ENCODE measurements around the gene POLR3K. TPM values are rescaled to one million over a fixed set of nuclear protein-coding genes. Genes with fewer than 3 reads are reported as not detected.

POLR3K gene
- total and polyA plus RNA-seq, 2 donors (not counting 3 experiments of a cell fraction or from before 2014, with no cell fraction given): 20.6 to 33.2 TPM

DNA sequence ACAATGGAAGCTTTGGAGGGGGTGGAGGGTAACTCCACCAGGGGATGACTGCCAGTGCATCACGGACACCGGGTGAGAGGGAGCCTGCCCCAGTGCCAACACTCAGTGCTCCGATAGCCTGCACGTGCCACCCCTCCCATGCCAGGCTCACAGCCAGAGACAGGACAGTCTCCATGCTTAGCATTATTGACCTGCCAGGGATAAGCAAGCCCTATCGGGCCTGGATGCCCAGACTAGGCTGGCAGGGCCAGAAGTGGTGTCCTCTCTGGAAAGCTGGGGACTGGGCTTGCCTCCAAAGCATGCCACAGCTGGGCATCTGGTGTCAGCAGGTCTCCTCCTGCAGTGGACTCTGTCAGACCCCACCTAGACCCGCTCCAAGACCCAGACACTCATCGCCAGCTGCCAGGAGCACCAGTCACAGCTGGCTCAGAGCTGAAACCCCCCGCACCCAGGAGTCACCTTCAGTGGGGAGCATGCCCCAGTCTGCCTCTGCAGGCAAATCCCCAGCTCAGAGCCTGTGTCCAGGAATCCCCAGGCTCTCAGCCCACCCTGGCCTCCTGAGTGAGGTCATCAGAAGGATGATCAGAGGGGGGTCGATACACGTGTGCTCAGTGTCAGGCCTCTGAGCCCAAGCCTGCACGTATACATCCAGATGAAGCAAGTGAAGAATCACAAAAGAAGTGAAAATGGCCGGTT, 20.8 kb upstream of the POLR3K start:
- BruUV-seq (replicated peaks): no TSS peak
- FAIRE-seq (no peak), DNase-seq (ENCODE audit: low read depth, low spot score) (no peak)
- intact Hi-C loops (cut with micrococcal nuclease) (no loop called here), dilution Hi-C loops (cut with MboI; ENCODE audit: extremely low pct_ligation_motif_present, low sequenced_read_pairs) (no loop called here)
- H3K27ac ChIP-seq (ENCODE audit: insufficient read depth, low read depth, low read length): no peak overlapping the region
- no peak overlapping the region for H3K9ac ChIP-seq (replicated peaks; ENCODE audit: extremely low read depth, insufficient read depth, low read length)
- H3K9me3 ChIP-seq (replicated peaks; ENCODE audit: control insufficient read depth, insufficient read depth, low read length): no peaks in the 10 kb centered on the region
- no peaks in the 10 kb centered on the region for H3K27me3 ChIP-seq (ENCODE audit: control insufficient read depth in 2 of 2, insufficient read depth in 2 of 2, low read length in 2 of 2)
- POLR2A ChIA-PET: no interaction called here
- H3K4me2 ChIP-seq (ENCODE audit: insufficient read depth, low read length): no peak overlapping the region
- H2AFZ ChIP-seq (ENCODE audit: low read depth, low read length): no peak overlapping the region
- peaks cover 38% of the 10 kb centered on the region for H3K4me1 ChIP-seq (ENCODE audit: control insufficient read depth, extremely low read depth, insufficient read depth, low read length)
- no peaks in the 10 kb centered on the region for H3K9me1 ChIP-seq (replicated peaks; ENCODE audit: control insufficient read depth, extremely low read depth, insufficient read depth, low read length)
- no peak for TF ChIP-seq MYC (IDR thresholded peaks at IDR 0.05; ENCODE audit: low read depth, low read length)
- no peak for TF ChIP-seq EZH2 (IDR thresholded peaks at IDR 0.05; ENCODE audit: borderline replicate concordance, low read depth, low read length, severe bottlenecking)
- TF ChIP-seq, protein P1, sequence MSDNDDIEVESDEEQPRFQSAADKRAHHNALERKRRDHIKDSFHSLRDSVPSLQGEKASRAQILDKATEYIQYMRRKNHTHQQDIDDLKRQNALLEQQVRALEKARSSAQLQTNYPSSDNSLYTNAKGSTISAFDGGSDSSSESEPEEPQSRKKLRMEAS (IDR thresholded peaks at IDR 0.05; ENCODE audit: insufficient read depth, insufficient read length): no peak
- no peak for TF ChIP-seq POLR2A (IDR thresholded peaks at IDR 0.05; ENCODE audit: low read depth, low read length)
- TF ChIP-seq CTCF (IDR thresholded peaks at IDR 0.05; ENCODE audit: extremely low read depth in 1 of 2, insufficient read depth in 1 of 2, low read depth in 1 of 2, low read length in 2 of 2): no peak
- TF ChIP-seq GATA2 (IDR thresholded peaks at IDR 0.05; ENCODE audit: insufficient read depth, insufficient read length, low read depth, low read length): no peak
- TF ChIP-seq FOS (IDR thresholded peaks at IDR 0.05; ENCODE audit: borderline replicate concordance, insufficient read depth, low read length): no peak
- no peak for TF ChIP-seq JUN (IDR thresholded peaks at IDR 0.05; ENCODE audit: borderline replicate concordance, insufficient read depth, insufficient read length, low read depth)
- TF ChIP-seq POLR2AphosphoS5 (IDR thresholded peaks at IDR 0.05; ENCODE audit: insufficient read depth, low read depth, low read length): no peak
- H3K4me3 ChIP-seq (replicated peaks in 1 of 3; ENCODE audit: insufficient read depth in 1 of 3, low read depth in 1 of 3, low read length in 3 of 3): no peak overlapping the region
- CTCF ChIA-PET: interaction anchor here (6.8 to 18.5 kb wide), 2 partner anchors 9 to 16 kb away, joined by 63 to 790 read pairs; no protein-coding TSS in a partner anchor
- H3K36me3 ChIP-seq (ENCODE audit: control insufficient read depth in 2 of 2, extremely low read depth in 1 of 2, insufficient read depth in 2 of 2, low read length in 2 of 2): no peaks in the 10 kb centered on the region
- H4K20me1 ChIP-seq (replicated peaks; ENCODE audit: control insufficient read depth, extremely low read depth, insufficient read depth, low read length): no peaks in the 10 kb centered on the region
- H3K79me2 ChIP-seq (ENCODE audit: control insufficient read depth, insufficient read depth, low read length): peaks cover 29% of the 10 kb centered on the region

Measured in endothelial cell of umbilical vein (primary cell).